Neural cell (in vitro differentiated cells): Measurements from ENCODE around the gene KSR2. TPM values are rescaled to one million over a fixed set of nuclear protein-coding genes. Genes with fewer than 3 reads are reported as not detected.

Source experiments
- H2AFZ ChIP-seq: fragments of 200-600, 300-800 bp; sonication (generic), shearing (Covaris generic); 2 replicates; pipeline ENCODE4 v1.6.0; 2014; ENCODE audit warnings: low read depth, mild to moderate bottlenecking, antibody characterized with exemption, low read length, moderate library complexity
- H3F3A ChIP-seq: fragments of 200-600 bp; shearing (Covaris generic); 2 replicates; pipeline ENCODE4 v1.6.1; 2016; ENCODE audit warnings: mild to moderate bottlenecking, moderate library complexity, mixed read lengths, antibody characterized with exemption, low read length; ENCODE audit not compliant: insufficient read depth, poor library complexity, severe bottlenecking
- H3K27ac ChIP-seq: fragments of 200-600, 300-800 bp; sonication (generic), shearing (Covaris generic); 2 replicates; pipeline ENCODE4 v1.5.1; 2014; ENCODE audit warnings: mild to moderate bottlenecking, low read length, moderate library complexity
- H3K27me3 ChIP-seq: fragments of 300-800, 200-600 bp; sonication (generic), shearing (Covaris generic); 2 replicates; pipeline ENCODE4 v1.6.0; 2014; ENCODE audit warnings: mild to moderate bottlenecking, low read depth, low read length, moderate library complexity; ENCODE audit not compliant: insufficient read depth
- H3K36me3 ChIP-seq: fragments of 300-800, 200-600 bp; sonication (generic), shearing (Covaris generic); 2 replicates; pipeline ENCODE4 v1.5.1; 2014; ENCODE audit warnings: mild to moderate bottlenecking, antibody characterized with exemption, low read length, moderate library complexity; ENCODE audit not compliant: insufficient read depth
- H3K4me2 ChIP-seq: fragments of 300-800, 200-600 bp; sonication (generic), shearing (Covaris generic); 2 replicates; pipeline ENCODE4 v1.6.0; 2014; ENCODE audit warnings: mild to moderate bottlenecking, low read length
- H3K4me3 ChIP-seq: fragments of 300-800, 200-600 bp; sonication (generic), shearing (Covaris generic); 2 replicates; pipeline ENCODE4 v1.5.1; 2014; ENCODE audit warnings: mild to moderate bottlenecking, low read length, moderate library complexity
- H3K79me2 ChIP-seq: fragments of 200-600 bp; shearing (Covaris generic); replicated peaks from 2 replicates; pipeline ENCODE4 v1.6.0; 2014; ENCODE audit warnings: mild to moderate bottlenecking, low read length, moderate library complexity; ENCODE audit not compliant: insufficient read depth
- H3K9ac ChIP-seq: fragments of 300-800, 200-600 bp; sonication (generic), shearing (Covaris generic); 2 replicates; pipeline ENCODE4 v1.6.1; 2016; ENCODE audit warnings: mild to moderate bottlenecking, low read length, mixed read lengths
- H3K9me2 ChIP-seq: fragments of 200-600 bp; shearing (Covaris generic); 2 replicates; pipeline ENCODE4 v1.6.1; 2016; ENCODE audit warnings: mild to moderate bottlenecking, low read length, mixed read lengths; ENCODE audit not compliant: insufficient read depth
- H3K9me3 ChIP-seq: fragments of 200-600, 300-800 bp; sonication (generic), shearing (Covaris generic); 2 replicates; pipeline ENCODE4 v1.6.1; 2016; ENCODE audit warnings: mild to moderate bottlenecking, mixed run types, low read length, moderate library complexity, mixed read lengths
- H4K20me1 ChIP-seq: fragments of 200-600 bp; shearing (Covaris generic); 2 replicates; pipeline ENCODE4 v1.6.1; 2016; ENCODE audit warnings: mild to moderate bottlenecking, mixed run types; ENCODE audit not compliant: insufficient read depth
- CTCF ChIP-seq: fragments of 450-650 bp; IDR thresholded peaks from 2 replicates; pipeline ENCODE4 v1.5.1; 2014; ENCODE audit warnings: antibody characterized with exemption, mild to moderate bottlenecking, moderate library complexity; ENCODE audit not compliant: poor library complexity, severe bottlenecking
- EP300 ChIP-seq: fragments of 450-650 bp; conservative IDR thresholded peaks from 2 replicates; pipeline ENCODE4 v1.6.1; 2014; ENCODE audit warnings: antibody characterized with exemption, mild to moderate bottlenecking, moderate library complexity; ENCODE audit not compliant: poor library complexity, severe bottlenecking
- EZH2 ChIP-seq: fragments of 200-600, 300-800 bp; shearing (Covaris generic), sonication (generic); IDR thresholded peaks from 2 replicates; pipeline ENCODE4 v1.6.1; 2014; ENCODE audit warnings: antibody characterized with exemption, low read length, borderline replicate concordance, mild to moderate bottlenecking; ENCODE audit not compliant: insufficient read depth, poor library complexity, severe bottlenecking
- MXI1 ChIP-seq: fragments of 450-650 bp; conservative IDR thresholded peaks from 2 replicates; pipeline ENCODE4 v1.6.1; 2014; ENCODE audit warnings: antibody characterized with exemption, mild to moderate bottlenecking; ENCODE audit not compliant: poor library complexity, severe bottlenecking
- POLR2AphosphoS5 ChIP-seq: IDR thresholded peaks from 2 replicates; pipeline ENCODE4 v1.6.1; 2012
- RAD21 ChIP-seq: fragments of 450-650 bp; conservative IDR thresholded peaks from 2 replicates; pipeline ENCODE4 v1.6.1; 2014; ENCODE audit warnings: antibody characterized with exemption, mild to moderate bottlenecking, moderate library complexity
- SMC3 ChIP-seq: fragments of 450-650 bp; conservative IDR thresholded peaks from 2 replicates; pipeline ENCODE4 v1.6.1; 2014; ENCODE audit warnings: antibody characterized with exemption, mild to moderate bottlenecking, moderate library complexity; ENCODE audit not compliant: poor library complexity
- TAF1 ChIP-seq: IDR thresholded peaks from 2 replicates; pipeline ENCODE4 v1.6.1; 2012; ENCODE audit warnings: low read depth
- polyA plus RNA-seq: library from polyadenylated mRNA; depleted of rRNA; stranded (reverse); fragments of >200 nt; gene quantifications from 2 replicates; pipeline ENCODE4 v1.2.3, GENCODE V29; 2014
- TF ChIP-seq, protein P1 (sequence below): IDR thresholded peaks from 2 replicates; pipeline ENCODE4 v1.6.1; 2012; ENCODE audit warnings: borderline replicate concordance

The KSR2 gene
- polyA plus RNA-seq, 1 donor from 2014 or later: 3.0 TPM

DNA sequence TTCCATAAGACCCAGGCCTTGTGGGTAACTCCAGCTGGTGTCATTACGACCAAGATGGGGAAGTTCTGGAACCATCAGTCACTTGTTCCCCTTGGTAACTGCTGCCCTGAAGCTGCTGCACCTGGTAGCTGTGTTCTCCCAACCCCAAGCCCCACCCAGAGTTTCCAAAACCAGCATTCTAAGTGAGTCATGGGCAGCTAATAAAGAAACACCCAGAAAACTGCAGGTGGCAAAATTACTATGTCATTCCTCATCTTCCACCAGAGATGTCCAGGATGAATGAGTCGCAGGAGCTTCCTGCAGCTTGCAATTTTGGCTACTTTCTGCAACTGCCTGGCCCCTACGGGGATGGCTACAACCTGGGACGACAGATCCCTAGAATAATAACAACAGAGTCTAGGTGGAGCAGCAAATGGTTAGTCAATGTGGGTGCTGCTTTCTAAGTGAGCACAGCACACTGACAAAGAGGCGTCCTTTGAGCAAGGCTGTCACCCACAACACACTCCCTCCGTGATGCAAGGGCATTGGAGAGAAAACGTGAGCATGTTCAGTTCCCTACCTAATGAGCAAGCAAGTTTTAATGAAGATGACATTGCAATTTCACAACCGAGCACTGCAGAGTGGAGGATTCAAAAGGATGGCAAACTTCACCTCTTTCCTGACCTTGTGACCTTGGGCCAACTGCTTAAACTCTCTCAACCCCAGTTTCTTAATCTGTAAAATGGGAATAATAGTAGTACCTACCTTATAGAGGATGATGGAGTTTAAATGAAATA, 306.0 kb downstream of the KSR2 start:
- no peak overlapping the region for H3K27ac ChIP-seq
- no peaks in the 10 kb centered on the region for H3K9me3 ChIP-seq
- H3K79me2 ChIP-seq: no peaks in the 10 kb centered on the region
- H3K27me3 ChIP-seq: no peaks in the 10 kb centered on the region
- H3K4me3 ChIP-seq: no peak overlapping the region
- H2AFZ ChIP-seq: no peak overlapping the region
- no peaks in the 10 kb centered on the region for H3K9me2 ChIP-seq
- H4K20me1 ChIP-seq: no peaks in the 10 kb centered on the region
- no peak overlapping the region for H3K4me2 ChIP-seq
- H3K36me3 ChIP-seq: no peaks in the 10 kb centered on the region
- no peaks in the 10 kb centered on the region for H3F3A ChIP-seq
- no peak overlapping the region for H3K9ac ChIP-seq
- TF ChIP-seq, protein P1, sequence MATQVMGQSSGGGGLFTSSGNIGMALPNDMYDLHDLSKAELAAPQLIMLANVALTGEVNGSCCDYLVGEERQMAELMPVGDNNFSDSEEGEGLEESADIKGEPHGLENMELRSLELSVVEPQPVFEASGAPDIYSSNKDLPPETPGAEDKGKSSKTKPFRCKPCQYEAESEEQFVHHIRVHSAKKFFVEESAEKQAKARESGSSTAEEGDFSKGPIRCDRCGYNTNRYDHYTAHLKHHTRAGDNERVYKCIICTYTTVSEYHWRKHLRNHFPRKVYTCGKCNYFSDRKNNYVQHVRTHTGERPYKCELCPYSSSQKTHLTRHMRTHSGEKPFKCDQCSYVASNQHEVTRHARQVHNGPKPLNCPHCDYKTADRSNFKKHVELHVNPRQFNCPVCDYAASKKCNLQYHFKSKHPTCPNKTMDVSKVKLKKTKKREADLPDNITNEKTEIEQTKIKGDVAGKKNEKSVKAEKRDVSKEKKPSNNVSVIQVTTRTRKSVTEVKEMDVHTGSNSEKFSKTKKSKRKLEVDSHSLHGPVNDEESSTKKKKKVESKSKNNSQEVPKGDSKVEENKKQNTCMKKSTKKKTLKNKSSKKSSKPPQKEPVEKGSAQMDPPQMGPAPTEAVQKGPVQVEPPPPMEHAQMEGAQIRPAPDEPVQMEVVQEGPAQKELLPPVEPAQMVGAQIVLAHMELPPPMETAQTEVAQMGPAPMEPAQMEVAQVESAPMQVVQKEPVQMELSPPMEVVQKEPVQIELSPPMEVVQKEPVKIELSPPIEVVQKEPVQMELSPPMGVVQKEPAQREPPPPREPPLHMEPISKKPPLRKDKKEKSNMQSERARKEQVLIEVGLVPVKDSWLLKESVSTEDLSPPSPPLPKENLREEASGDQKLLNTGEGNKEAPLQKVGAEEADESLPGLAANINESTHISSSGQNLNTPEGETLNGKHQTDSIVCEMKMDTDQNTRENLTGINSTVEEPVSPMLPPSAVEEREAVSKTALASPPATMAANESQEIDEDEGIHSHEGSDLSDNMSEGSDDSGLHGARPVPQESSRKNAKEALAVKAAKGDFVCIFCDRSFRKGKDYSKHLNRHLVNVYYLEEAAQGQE: no peak
- TF ChIP-seq SMC3: no peak
- TF ChIP-seq EZH2: no peak
- no peak for TF ChIP-seq TAF1
- no peak for TF ChIP-seq MXI1
- TF ChIP-seq CTCF: no peak
- no peak for TF ChIP-seq RAD21
- TF ChIP-seq POLR2AphosphoS5: no peak
- no peak for TF ChIP-seq EP300

GRCh38 chr12:117662220-117662619, 306.6 kb downstream of the KSR2 start:
- no peaks in the 10 kb centered on the region for H4K20me1 ChIP-seq
- H3F3A ChIP-seq: no peaks in the 10 kb centered on the region
- H3K36me3 ChIP-seq: no peaks in the 10 kb centered on the region
- H3K4me3 ChIP-seq: no peak overlapping the region
- no peaks in the 10 kb centered on the region for H3K9me2 ChIP-seq
- no peak overlapping the region for H3K4me2 ChIP-seq
- H3K79me2 ChIP-seq: no peaks in the 10 kb centered on the region
- H3K27ac ChIP-seq: no peak overlapping the region
- no peak overlapping the region for H2AFZ ChIP-seq
- H3K9ac ChIP-seq: no peak overlapping the region
- no peak for TF ChIP-seq CTCF
- TF ChIP-seq, protein P1: no peak
- TF ChIP-seq POLR2AphosphoS5: no peak
- no peak for TF ChIP-seq MXI1
- no peak for TF ChIP-seq TAF1
- no peak for TF ChIP-seq EZH2
- TF ChIP-seq SMC3: no peak
- TF ChIP-seq EP300: no peak
- no peak for TF ChIP-seq RAD21
- H3K27me3 ChIP-seq: no peaks in the 10 kb centered on the region
- no peaks in the 10 kb centered on the region for H3K9me3 ChIP-seq
